Loucy (cell line): ENCODE results near the gene DDB1.

Source experiments
- H2AFZ ChIP-seq: fragments of 200-600 bp; sonication (generic); 2 replicates; pipeline ENCODE4 v1.6.0; 2016; ENCODE audit warnings: antibody characterized with exemption, mild to moderate bottlenecking, low read length, moderate library complexity
- H3F3A ChIP-seq: fragments of 200-600 bp; 2 replicates; pipeline ENCODE4 v1.6.0; 2016; ENCODE audit warnings: antibody characterized with exemption, low read depth, mild to moderate bottlenecking
- H3K27me3 ChIP-seq: fragments of 200-600 bp; sonication (generic); 2 replicates; pipeline ENCODE4 v1.6.1; 2014; ENCODE audit warnings: low read length, mild to moderate bottlenecking; ENCODE audit not compliant: insufficient read depth, poor library complexity, severe bottlenecking
- H3K36me3 ChIP-seq: fragments of 200-600 bp; sonication (generic); 2 replicates; pipeline ENCODE4 v1.6.1; 2016; ENCODE audit warnings: low read length; ENCODE audit not compliant: insufficient read depth
- H3K4me1 ChIP-seq: fragments of 200-600 bp; sonication (generic); 2 replicates; pipeline ENCODE4 v1.5.1; 2014; ENCODE audit warnings: low read length, mild to moderate bottlenecking; ENCODE audit not compliant: insufficient read depth, poor library complexity, severe bottlenecking
- H3K4me2 ChIP-seq: fragments of 200-600 bp; sonication (generic); 2 replicates; pipeline ENCODE4 v1.6.0; 2014; ENCODE audit warnings: antibody characterized with exemption, low read length, low read depth, mild to moderate bottlenecking; ENCODE audit not compliant: poor library complexity, severe bottlenecking
- H3K4me3 ChIP-seq: fragments of 200-600 bp; sonication (generic); 2 replicates; pipeline ENCODE4 v1.5.1; 2014; ENCODE audit warnings: low read length, mild to moderate bottlenecking, mixed read lengths; ENCODE audit not compliant: poor library complexity, severe bottlenecking
- H3K79me2 ChIP-seq: fragments of 200-600 bp; sonication (generic); 2 replicates; pipeline ENCODE4 v1.6.1; 2014; ENCODE audit warnings: low read length; ENCODE audit not compliant: insufficient read depth
- H3K9ac ChIP-seq: fragments of 200-600 bp; sonication (generic); 2 replicates; pipeline ENCODE4 v1.6.0; 2014; ENCODE audit warnings: mild to moderate bottlenecking, low read depth, low read length, moderate library complexity; ENCODE audit not compliant: poor library complexity, severe bottlenecking
- H3K9me2 ChIP-seq: fragments of 200-600 bp; sonication (generic); replicated peaks from 2 replicates; pipeline ENCODE4 v1.6.1; 2016; ENCODE audit warnings: low read depth, low read length, mixed read lengths
- H3K9me3 ChIP-seq: fragments of 200-600 bp; sonication (generic); 2 replicates; pipeline ENCODE4 v1.6.1; 2014; ENCODE audit warnings: mild to moderate bottlenecking, antibody characterized with exemption, low read length, low read depth; ENCODE audit not compliant: insufficient read depth
- H4K20me1 ChIP-seq: fragments of 200-600 bp; sonication (generic); 2 replicates; pipeline ENCODE4 v1.6.0; 2014; ENCODE audit warnings: antibody characterized with exemption, low read length, mild to moderate bottlenecking; ENCODE audit not compliant: insufficient read depth, poor library complexity, severe bottlenecking
- CTCF ChIP-seq: fragments of 200-600 bp; sonication (generic); conservative IDR thresholded peaks from 2 replicates; pipeline ENCODE4 v1.5.1; 2014; ENCODE audit warnings: mild to moderate bottlenecking, antibody characterized with exemption, low read length
- EZH2phosphoT487 ChIP-seq: fragments of 200-600 bp; IDR thresholded peaks from 2 replicates; pipeline ENCODE4 v1.6.1; 2018; ENCODE audit warnings: antibody characterized with exemption, mild to moderate bottlenecking, moderate library complexity, borderline replicate concordance

DDB1 gene

DNA sequence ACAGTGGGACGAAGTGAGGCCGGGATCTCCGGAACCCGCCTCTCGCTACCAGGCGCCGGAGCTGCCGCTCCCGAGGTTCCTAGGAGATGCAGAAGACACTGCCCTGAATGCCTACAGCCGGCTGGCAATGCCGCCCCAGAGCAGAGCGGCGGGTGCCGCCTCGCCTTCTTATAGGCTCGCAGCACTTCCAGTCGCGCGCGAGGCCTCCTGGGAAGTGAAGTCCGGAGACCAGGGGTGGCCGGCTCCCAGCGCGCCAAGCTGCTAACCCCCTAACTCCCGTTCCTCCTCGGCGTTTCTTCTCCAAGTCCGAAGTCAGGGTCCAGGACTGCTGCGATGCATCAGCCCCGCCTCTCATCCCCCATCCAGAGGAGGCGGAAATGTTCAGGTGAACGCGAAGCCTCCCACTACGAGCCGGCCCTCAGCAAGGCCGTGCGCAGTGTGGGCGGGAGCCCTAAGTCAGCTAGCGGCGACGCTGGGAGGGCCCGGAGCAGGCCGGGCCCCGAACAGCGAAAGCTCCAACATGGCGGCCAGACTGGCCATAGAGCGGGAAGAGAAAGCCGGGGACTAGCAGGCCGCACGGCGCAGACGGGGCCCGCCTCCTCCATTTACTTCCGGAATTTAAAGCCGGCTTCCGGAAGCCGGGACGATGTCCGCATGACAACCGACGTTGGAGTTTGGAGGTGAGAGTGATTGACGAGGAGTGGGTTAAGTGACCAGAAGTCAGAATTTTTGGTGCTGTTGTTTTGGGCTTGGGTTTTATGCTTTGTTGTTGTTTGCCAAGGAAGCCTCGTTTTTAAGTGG, 29.0 kb upstream of the DDB1 start, which contains the start of the genes CYB561A3 and TMEM138:
Gene CYB561A3, minus strand, starts transcription at position 142 of the 801 bp plus-strand sequence. CDS start 5,169 bp downstream, outside the sequence.
Gene TMEM138, plus strand, starts transcription at position 634 of the 801 bp plus-strand sequence. CDS start 2,017 bp downstream, outside the sequence.
- H3K27me3 ChIP-seq = no peaks in the 10 kb centered on the region
- H3K4me2 ChIP-seq = peak within 1 kb of the TSS; percentile 100
- peaks cover 21% of the 10 kb centered on the region for H3K4me1 ChIP-seq
- peaks cover 6% of the 10 kb centered on the region for H4K20me1 ChIP-seq
- no peaks in the 10 kb centered on the region for H3K9me2 ChIP-seq
- peak within 1 kb of the TSS; percentile 95 for H3K9ac ChIP-seq
- peaks cover 47% of the 10 kb centered on the region for H3K79me2 ChIP-seq
- H3F3A ChIP-seq = no peaks in the 10 kb centered on the region
- TF ChIP-seq EZH2phosphoT487 (no peak), CTCF (no peak)
- no peaks in the 10 kb centered on the region for H3K9me3 ChIP-seq
- H2AFZ ChIP-seq = peak within 1 kb of the TSS; percentile 82
- peak within 1 kb of the TSS; percentile 93 for H3K4me3 ChIP-seq
- H3K36me3 ChIP-seq = peaks cover 26% of the 10 kb centered on the region; the same call in 1 of the 2 replicates

DNA sequence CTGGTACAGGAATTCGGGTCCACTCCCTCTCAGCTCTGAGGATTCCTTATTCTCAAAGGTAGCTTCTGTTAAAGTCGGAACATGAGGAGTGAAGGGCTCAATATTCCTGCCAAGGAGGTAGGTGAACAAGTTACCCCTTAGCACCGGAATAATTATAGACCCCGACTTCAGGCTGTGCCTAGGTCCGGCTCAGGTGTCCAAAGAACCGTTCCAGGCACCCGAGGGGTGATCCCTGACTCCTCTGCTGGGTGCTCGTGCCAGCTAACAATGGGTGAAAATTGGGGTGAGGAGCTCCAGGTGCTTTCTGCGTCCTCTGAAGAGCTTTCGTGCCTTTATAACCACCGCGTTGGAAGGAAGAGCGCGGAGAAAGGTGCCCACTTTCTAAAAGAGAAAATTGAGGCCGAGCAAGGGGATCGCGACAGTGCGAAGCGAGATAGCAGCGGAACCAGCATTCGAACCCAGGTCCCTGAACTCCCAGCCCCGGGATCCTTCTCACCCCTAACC, 28.4 kb upstream of the DDB1 start:
- Histone ChIP-seq H3K79me2 (peaks cover 47% of the 10 kb centered on the region), H3K9me2 (no peaks in the 10 kb centered on the region), H3K9ac (peak overlapping the region; percentile 95)

DNA sequence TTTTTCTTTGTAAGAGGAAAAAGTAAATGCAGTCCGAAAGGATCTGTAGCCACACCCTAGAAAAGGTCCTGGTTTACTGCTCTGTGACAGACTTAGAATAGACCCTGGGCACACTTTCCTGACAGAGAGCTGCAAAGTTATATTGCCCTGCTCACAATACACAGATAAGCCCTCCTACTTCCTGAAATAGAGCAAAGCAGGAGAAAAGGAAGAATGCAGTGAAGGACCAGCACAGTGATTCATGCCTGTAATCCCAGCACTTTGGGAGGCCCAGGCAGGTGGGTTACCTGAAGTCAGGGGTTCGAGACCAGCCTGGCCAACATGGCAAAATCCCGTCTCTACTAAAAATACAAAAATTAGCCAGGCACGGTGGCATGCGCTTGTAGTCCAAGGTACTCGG, 26.6 kb upstream of the DDB1 start:
- no peaks in the 10 kb centered on the region for H3F3A ChIP-seq
- H3K9me3 ChIP-seq = no peaks in the 10 kb centered on the region
- H3K36me3 ChIP-seq = peaks cover 8% of the 10 kb centered on the region; the same call in 1 of the 2 replicates
- peak overlapping the region; percentile 14 for H3K4me3 ChIP-seq
- no peaks in the 10 kb centered on the region for H3K27me3 ChIP-seq
- peak overlapping the region; percentile 95 for H3K9ac ChIP-seq
- peaks cover 6% of the 10 kb centered on the region for H4K20me1 ChIP-seq
- H3K9me2 ChIP-seq = no peaks in the 10 kb centered on the region
- peaks cover 40% of the 10 kb centered on the region for H3K79me2 ChIP-seq
- H3K4me1 ChIP-seq = peaks cover 21% of the 10 kb centered on the region
- peak overlapping the region; percentile 100 for H3K4me2 ChIP-seq
- no peak for TF ChIP-seq EZH2phosphoT487
- no peak for TF ChIP-seq CTCF
- H2AFZ ChIP-seq = no peak overlapping the region

More for the DNA sequence above, 28.4 kb upstream of the DDB1 start:
- Histone ChIP-seq H3K4me3 (peak overlapping the region; percentile 93), H4K20me1 (peaks cover 6% of the 10 kb centered on the region), H2AFZ (peak overlapping the region; percentile 82), H3F3A (no peaks in the 10 kb centered on the region), H3K27me3 (no peaks in the 10 kb centered on the region), H3K4me1 (peaks cover 21% of the 10 kb centered on the region), H3K4me2 (peak overlapping the region; percentile 100), H3K9me3 (no peaks in the 10 kb centered on the region), H3K36me3 (peaks cover 20% of the 10 kb centered on the region; the same call in 1 of the 2 replicates)
- TF ChIP-seq CTCF = no peak
- TF ChIP-seq EZH2phosphoT487 = no peak
